CD4-positive, alpha-beta memory T cell (primary cell): ENCODE results near the gene ISM1. TPM values are rescaled to one million over a fixed set of nuclear protein-coding genes. Genes with fewer than 3 reads are reported as not detected.

ENCODE experiments used
- CTCF ChIA-PET: fragments of 350-600 bp; sonication (Branson Sonifier 250); formaldehyde crosslinking; loops from one replicate; lab custom pipeline; 2021; ENCODE audit warnings: inconsistent platforms; ENCODE audit not compliant: partially characterized antibody; lab: Charles Lee
- POLR2A ChIA-PET: fragments of 350-600 bp; sonication (Branson Sonifier 250); formaldehyde crosslinking; loops from one replicate; lab custom pipeline; 2021; ENCODE audit not compliant: partially characterized antibody; lab: Charles Lee
- DNase-seq, 5 donors: peaks; one replicate each; pipeline versions ENCODE4 v3.0.0 to v3.0.0-alpha.2; 2020 to 2022; ENCODE audit warnings: mixed read lengths in 1 of 5
- H3K27ac ChIP-seq: one replicate; pipeline ENCODE4 v1.7.0; 2013; ENCODE audit warnings: low read depth, low read length
- H3K27me3 ChIP-seq: 2 replicates; pipeline ENCODE4 v1.7.0; 2013; ENCODE audit warnings: mild to moderate bottlenecking, low read length, moderate library complexity; ENCODE audit not compliant: insufficient read depth
- H3K36me3 ChIP-seq: 2 replicates; pipeline ENCODE4 v1.7.0; 2013; ENCODE audit warnings: mild to moderate bottlenecking, low read length, moderate library complexity; ENCODE audit not compliant: insufficient read depth
- H3K4me1 ChIP-seq: 2 replicates; pipeline ENCODE4 v1.7.0; 2013; ENCODE audit warnings: mild to moderate bottlenecking, low read length, moderate library complexity; ENCODE audit not compliant: insufficient read depth
- H3K4me3 ChIP-seq, 2 donors: one replicate each; pipeline ENCODE4 v1.7.0; 2013; ENCODE audit warnings: low read length in 2 of 2, mild to moderate bottlenecking in 1 of 2
- H3K9me3 ChIP-seq, 2 donors: one replicate each; pipeline ENCODE4 v1.7.0; 2013; ENCODE audit warnings: low read length in 2 of 2, control low read depth in 1 of 2; ENCODE audit not compliant: control insufficient read depth in 1 of 2
- H3K27ac Mint-ChIP-seq, 7 donors: one replicate each; pipeline ENCODE4 v1.8.0; 2020 to 2021; ENCODE audit warnings: mixed read lengths in 7 of 7, mild to moderate bottlenecking in 6 of 7, inconsistent platforms in 3 of 7, moderate library complexity in 3 of 7
- H3K27me3 Mint-ChIP-seq, 2 donors: one replicate each; pipeline ENCODE4 v1.8.0; 2020 to 2021; ENCODE audit warnings: mixed read lengths in 2 of 2
- H3K36me3 Mint-ChIP-seq, 2 donors: one replicate each; pipeline ENCODE4 v1.8.0; 2020 to 2021; ENCODE audit warnings: mixed read lengths in 2 of 2, inconsistent platforms in 1 of 2, mild to moderate bottlenecking in 1 of 2
- H3K4me1 Mint-ChIP-seq, 4 donors: one replicate each; pipeline ENCODE4 v1.8.0; 2020 to 2021; ENCODE audit warnings: mixed read lengths in 4 of 4, mild to moderate bottlenecking in 1 of 4
- H3K4me3 Mint-ChIP-seq, 8 donors: one replicate each; pipeline ENCODE4 v1.8.0; 2020 to 2021; ENCODE audit warnings: mixed read lengths in 8 of 8, mild to moderate bottlenecking in 7 of 8, moderate library complexity in 6 of 8, inconsistent platforms in 3 of 8
- H3K9me3 Mint-ChIP-seq, 8 donors: one replicate each; pipeline ENCODE4 v1.8.0; 2020 to 2021; ENCODE audit warnings: mixed read lengths in 8 of 8, mild to moderate bottlenecking in 5 of 8, inconsistent platforms in 3 of 8, moderate library complexity in 1 of 8
- intact Hi-C: fragments of 100-400 bp; cut with micrococcal nuclease; formaldehyde crosslinking; loops from one replicate; pipeline ENCODE4 v1.15.1; 2023
- polyA plus RNA-seq, 2 donors: library from polyadenylated mRNA; unstranded; fragments of 300-500 nt; fragmentation: Illumina TruSeq; gene quantifications; one replicate each; pipeline ENCODE4 v1.2.3, GENCODE V29; 2021
- total RNA-seq, 2 experiments: library from RNA; stranded (reverse); gene quantifications; one replicate each; pipeline ENCODE4 v1.2.3, GENCODE V29; 2021

Gene ISM1
- total and polyA plus RNA-seq, 4 experiments from 2014 or later: 2.5 to 7.7 (median 4.0) TPM

- Histone ChIP-seq H3K4me1 (no peaks in the 10 kb centered on the region), H3K27me3 (no peaks in the 10 kb centered on the region), H3K4me3 (no peak overlapping the region), H3K36me3 (no peaks in the 10 kb centered on the region), H3K9me3 (no peaks in the 10 kb centered on the region), H3K27ac (no peak overlapping the region)
- no peaks in the 10 kb centered on the region for H3K27me3 Mint-ChIP-seq
- H3K27ac Mint-ChIP-seq: peak overlapping the region in 1 of 7 donors; percentile 90
- ChIA-PET POLR2A (no interaction called here), CTCF (interaction anchor here (1.0 to 2.4 kb wide), 5 partner anchors 8 to 245 kb away, joined by 3 to 54 read pairs (median 4); no protein-coding TSS in a partner anchor)
- H3K36me3 Mint-ChIP-seq: peaks cover 0 to 2% of the 10 kb centered on the region in 2 donors
- no peaks in the 10 kb centered on the region for H3K4me1 Mint-ChIP-seq
- H3K4me3 Mint-ChIP-seq: no peak overlapping the region
- intact Hi-C loops: no loop called here
- H3K9me3 Mint-ChIP-seq: peaks cover 0 to 3% (median 0%) of the 10 kb centered on the region in 8 donors
- no peak for DNase-seq
Observed at GRCh38 chr20:13301596-13301995, 80.5 kb downstream of the ISM1 start.

DNA sequence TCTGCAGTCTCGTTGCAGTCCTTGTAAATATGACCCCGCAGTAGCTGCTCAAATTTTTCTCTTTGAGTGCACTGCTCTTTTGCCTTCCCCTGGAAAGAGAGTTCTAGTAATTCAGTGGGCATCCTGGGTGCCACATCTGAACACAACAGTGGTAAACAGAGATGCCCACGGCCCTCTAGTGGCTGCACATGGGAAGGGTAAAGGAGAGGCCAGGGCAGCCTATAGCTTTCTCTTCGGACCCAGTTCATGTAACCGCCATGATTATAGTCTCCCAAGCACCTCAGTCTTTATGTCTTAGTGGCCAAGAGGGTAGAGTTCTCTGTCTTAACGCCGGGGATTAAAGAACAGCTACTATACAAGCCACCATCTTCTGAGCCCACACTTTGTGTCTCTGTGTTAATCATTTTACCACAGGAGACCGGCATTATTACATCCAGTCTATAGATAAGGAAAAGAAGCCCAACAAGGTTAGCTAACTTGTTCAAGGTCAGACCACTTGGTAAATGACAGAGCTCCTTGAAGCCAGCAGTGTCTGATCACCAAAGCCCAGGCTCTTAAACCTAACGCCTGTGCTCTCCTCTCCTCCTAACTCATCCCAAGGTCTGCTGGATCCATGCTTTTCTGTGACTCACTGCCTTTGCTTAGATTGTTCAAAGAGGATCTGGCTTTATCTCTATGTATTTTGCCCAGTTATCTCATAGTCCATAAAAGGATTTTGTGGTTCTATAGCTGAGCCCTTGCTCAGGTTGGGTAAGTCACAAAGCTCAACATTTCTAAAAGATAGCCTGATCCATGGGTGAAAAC lies 81.8 kb downstream of the ISM1 start:
- ChIA-PET POLR2A (no interaction called here), CTCF (interaction anchor here (0.7 to 2.4 kb wide), 16 partner anchors 9 to 243 kb away, joined by 3 to 54 read pairs (median 4); partner anchors contain the start of gene ISM1)
- Mint-ChIP-seq H3K4me1 (no peaks in the 10 kb centered on the region), H3K4me3 (no peak overlapping the region), H3K27ac (no peak overlapping the region), H3K9me3 (peaks cover 0 to 4% (median under 1%) of the 10 kb centered on the region in 8 donors), H3K27me3 (peaks cover 0 to 2% of the 10 kb centered on the region in 2 donors), H3K36me3 (peaks cover 2 to 5% of the 10 kb centered on the region in 2 donors)
- DNase-seq: peak; percentile 22 to 49 (median 24)
- no peaks in the 10 kb centered on the region for H3K9me3 ChIP-seq
- intact Hi-C loops: loop anchor here (1.0 to 2.0 kb wide), 2 partner anchors 41 to 82 kb away; partner anchors contain the start of gene ISM1
- no peak overlapping the region for H3K4me3 ChIP-seq
- no peaks in the 10 kb centered on the region for H3K27me3 ChIP-seq
- H3K4me1 ChIP-seq: no peaks in the 10 kb centered on the region
- H3K27ac ChIP-seq: no peak overlapping the region
- H3K36me3 ChIP-seq: no peaks in the 10 kb centered on the region

DNA sequence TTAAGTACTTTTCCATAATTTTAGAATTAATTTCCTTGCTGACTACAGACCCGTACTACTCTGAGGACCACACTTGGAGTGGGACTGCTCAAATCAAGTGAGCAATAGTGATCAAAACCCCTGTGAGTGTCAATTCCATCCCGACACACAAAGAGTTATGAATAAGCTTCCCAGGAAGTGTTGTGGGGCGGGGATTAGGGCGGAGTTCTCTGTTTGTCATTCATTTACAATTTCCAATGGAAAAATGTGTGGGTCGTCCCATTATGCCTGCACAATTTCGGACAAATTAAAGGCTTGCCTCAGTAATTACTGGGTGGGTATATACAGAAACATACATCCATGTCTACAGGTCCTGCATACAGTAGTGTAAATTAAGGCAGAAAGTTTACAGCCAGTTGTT lies 84.2 kb downstream of the ISM1 start:
- Histone ChIP-seq H3K36me3 (no peaks in the 10 kb centered on the region), H3K27ac (no peak overlapping the region), H3K9me3 (no peaks in the 10 kb centered on the region), H3K27me3 (no peaks in the 10 kb centered on the region), H3K4me3 (no peak overlapping the region), H3K4me1 (no peaks in the 10 kb centered on the region)
- peaks cover 2 to 6% of the 10 kb centered on the region in 2 donors for H3K36me3 Mint-ChIP-seq
- H3K4me1 Mint-ChIP-seq: no peaks in the 10 kb centered on the region
- intact Hi-C loops: no loop called here
- H3K27me3 Mint-ChIP-seq: peaks cover under 1 to 2% of the 10 kb centered on the region in 2 donors
- ChIA-PET POLR2A (no interaction called here), CTCF (interaction anchor here (0.8 to 2.4 kb wide), 3 partner anchors 12 to 196 kb away, joined by 3 to 6 read pairs (median 3); no protein-coding TSS in a partner anchor)
- peaks cover 0 to 9% (median 5%) of the 10 kb centered on the region in 8 donors for H3K9me3 Mint-ChIP-seq
- H3K4me3 Mint-ChIP-seq: no peak overlapping the region
- no peak overlapping the region for H3K27ac Mint-ChIP-seq
- DNase-seq: no peak

- no peak overlapping the region for H3K27ac Mint-ChIP-seq
Observed at GRCh38 chr20:13307562-13308163, 86.6 kb downstream of the ISM1 start.

GRCh38 chr20:13312300-13312699 lies 91.2 kb downstream of the ISM1 start:
- Histone ChIP-seq H3K9me3 (no peaks in the 10 kb centered on the region), H3K36me3 (no peaks in the 10 kb centered on the region), H3K27ac (no peak overlapping the region), H3K27me3 (no peaks in the 10 kb centered on the region), H3K4me3 (no peak overlapping the region), H3K4me1 (no peaks in the 10 kb centered on the region)
- Mint-ChIP-seq H3K4me1 (no peaks in the 10 kb centered on the region), H3K9me3 (peaks cover 0 to 42% (median 25%) of the 10 kb centered on the region in 8 donors), H3K36me3 (peaks cover 0 to 5% of the 10 kb centered on the region in 2 donors), H3K27me3 (peaks cover 0 to 2% of the 10 kb centered on the region in 2 donors), H3K27ac (no peak overlapping the region), H3K4me3 (no peak overlapping the region)
- no peak for DNase-seq
- intact Hi-C loops: no loop called here
- ChIA-PET POLR2A (no interaction called here), CTCF (no interaction called here)

More at GRCh38 chr20:13307562-13308163, 86.6 kb downstream of the ISM1 start:
- POLR2A ChIA-PET: no interaction called here
- H3K27me3 ChIP-seq: no peaks in the 10 kb centered on the region
- intact Hi-C loops: no loop called here
- H3K9me3 ChIP-seq: no peaks in the 10 kb centered on the region
- Mint-ChIP-seq H3K4me3 (no peak overlapping the region), H3K27me3 (peaks cover 2% of the 10 kb centered on the region in 2 donors), H3K4me1 (no peaks in the 10 kb centered on the region), H3K36me3 (peaks cover 0 to 10% of the 10 kb centered on the region in 2 donors), H3K9me3 (peaks cover 0 to 15% (median 11%) of the 10 kb centered on the region in 8 donors)
- CTCF ChIA-PET: no interaction called here
- H3K36me3 ChIP-seq: no peaks in the 10 kb centered on the region
- H3K4me3 ChIP-seq: no peak overlapping the region
- H3K4me1 ChIP-seq: no peaks in the 10 kb centered on the region
- DNase-seq: no peak
- no peak overlapping the region for H3K27ac ChIP-seq

DNA sequence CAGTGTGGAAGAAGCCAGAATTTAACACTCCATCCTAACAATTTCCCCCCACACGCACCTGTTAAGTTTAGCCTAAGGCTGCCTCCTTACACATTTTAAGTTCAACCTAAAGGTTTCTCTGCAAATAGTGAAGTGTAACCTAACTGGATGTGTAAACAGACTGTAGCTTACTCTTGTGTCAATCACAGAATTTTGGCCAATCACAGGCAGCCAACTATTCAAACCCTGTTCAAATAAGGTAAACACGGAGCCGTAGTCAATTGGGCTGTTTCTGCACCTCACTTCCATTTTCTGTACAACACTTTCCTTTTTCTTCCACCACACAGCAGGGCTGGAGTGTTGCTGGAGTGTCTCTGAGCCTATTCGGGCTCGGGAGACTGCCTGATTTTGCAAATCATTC lies 92.1 kb downstream of the ISM1 start:
- Mint-ChIP-seq H3K27me3 (peaks cover 2% of the 10 kb centered on the region in 2 donors), H3K4me1 (no peaks in the 10 kb centered on the region), H3K9me3 (peaks cover 0 to 48% (median 28%) of the 10 kb centered on the region in 8 donors), H3K36me3 (peaks cover 0 to 5% of the 10 kb centered on the region in 2 donors), H3K27ac (no peak overlapping the region), H3K4me3 (no peak overlapping the region)
- Histone ChIP-seq H3K27ac (no peak overlapping the region), H3K4me3 (no peak overlapping the region), H3K4me1 (no peaks in the 10 kb centered on the region), H3K9me3 (no peaks in the 10 kb centered on the region), H3K27me3 (no peaks in the 10 kb centered on the region), H3K36me3 (no peaks in the 10 kb centered on the region)
- POLR2A ChIA-PET: no interaction called here
- intact Hi-C loops: no loop called here
- no peak for DNase-seq
- CTCF ChIA-PET: no interaction called here

DNA sequence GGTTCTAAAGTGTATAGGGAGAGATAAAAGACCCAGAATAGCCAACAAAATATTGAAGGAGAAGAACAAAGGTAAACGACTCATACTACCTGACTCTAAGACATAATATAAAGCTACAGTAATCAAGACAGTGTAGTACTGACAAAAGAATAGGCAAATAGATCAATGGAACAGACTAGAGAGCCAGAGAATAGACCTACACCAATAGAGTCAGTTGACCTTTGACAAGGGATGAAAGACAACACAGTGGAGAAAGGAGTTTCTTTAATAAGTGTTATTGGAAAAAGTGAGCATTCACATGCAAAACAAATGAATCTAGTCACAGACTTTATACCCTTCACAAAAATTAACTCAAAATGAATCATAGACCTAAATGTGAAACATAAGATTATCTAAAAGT lies 96.4 kb downstream of the ISM1 start:
- peaks cover 0 to 4% (median 3%) of the 10 kb centered on the region in 4 donors for H3K4me1 Mint-ChIP-seq
- H3K9me3 Mint-ChIP-seq: peaks cover 0 to 40% (median 18%) of the 10 kb centered on the region in 8 donors
- CTCF ChIA-PET: no interaction called here

More for the DNA sequence above, 96.4 kb downstream of the ISM1 start:
- Mint-ChIP-seq H3K27me3 (peaks cover 0 to 4% of the 10 kb centered on the region in 2 donors), H3K27ac (no peak overlapping the region), H3K36me3 (no peaks in the 10 kb centered on the region), H3K4me3 (no peak overlapping the region)
- no peak for DNase-seq
- Histone ChIP-seq H3K4me1 (no peaks in the 10 kb centered on the region), H3K9me3 (no peaks in the 10 kb centered on the region), H3K4me3 (no peak overlapping the region), H3K36me3 (no peaks in the 10 kb centered on the region), H3K27me3 (no peaks in the 10 kb centered on the region), H3K27ac (no peak overlapping the region)
- intact Hi-C loops: no loop called here
- POLR2A ChIA-PET: no interaction called here
